HG03439 (cell line): ENCODE data around the gene SELENOM.
"Not testable (repeated sequence)": the region's sequence is repeated elsewhere in the genome, so short reads cannot be mapped to it uniquely, and the experiment has no call there.

Experiments used
- ATAC-seq: cut with Tn5 transposase; IDR thresholded peaks from one replicate; pipeline ENCODE4 v1.9.1; 2021; ENCODE audit warnings: mild to moderate bottlenecking, moderate library complexity; ENCODE audit not compliant: unreplicated experiment

Gene SELENOM

DNA sequence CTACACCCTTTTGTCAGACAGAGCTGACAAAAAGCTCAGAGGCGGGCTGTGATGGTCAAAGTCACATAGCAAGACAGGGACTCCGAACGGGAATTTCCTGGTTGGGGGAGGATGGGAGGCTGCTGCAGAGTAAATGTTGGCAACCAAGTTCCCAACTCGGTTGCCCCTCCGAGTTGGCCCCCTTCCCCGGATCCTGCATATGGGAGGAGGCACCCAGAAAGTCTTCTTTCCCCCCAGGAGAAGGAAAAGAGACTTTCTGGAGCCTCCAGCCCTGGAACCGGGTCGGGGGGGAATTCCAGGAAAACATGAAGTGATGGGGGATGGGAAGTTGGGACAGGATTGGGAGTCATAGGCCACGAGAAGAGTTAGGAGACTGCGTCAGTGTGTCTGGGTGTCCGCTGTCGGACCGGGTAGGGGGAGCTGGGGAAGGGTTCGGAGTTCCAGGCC lies 614 bp downstream of the SELENOM start:
- ATAC-seq: no peak

DNA sequence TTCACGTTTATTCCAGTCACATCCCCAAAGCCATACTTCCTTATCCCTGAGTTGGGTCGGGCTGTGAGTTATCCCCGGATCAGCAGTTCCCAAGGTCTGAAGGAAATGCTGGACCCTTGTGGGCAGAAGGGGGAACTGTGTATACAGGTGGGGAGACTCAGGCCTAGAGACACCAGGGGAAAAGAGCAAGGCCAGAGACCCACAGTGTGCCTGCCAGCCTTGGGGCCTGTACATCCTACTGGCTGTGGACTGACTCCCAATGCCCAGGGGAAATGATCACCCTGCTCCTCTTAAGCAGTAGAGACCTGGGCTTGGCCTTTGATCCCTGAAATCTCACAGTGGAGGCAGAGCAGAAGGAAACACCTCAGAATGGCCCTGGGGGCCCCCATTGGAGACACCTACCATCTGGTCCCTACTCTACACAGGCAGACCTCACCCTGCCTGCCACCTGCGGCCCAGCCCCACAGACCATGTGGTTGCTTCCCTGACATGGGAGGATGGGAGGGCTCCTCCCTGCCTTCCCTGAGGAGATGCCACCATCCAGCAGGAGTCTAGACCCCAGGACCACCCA lies 1.3 kb downstream of the SELENOM start:
- no peak for ATAC-seq

DNA sequence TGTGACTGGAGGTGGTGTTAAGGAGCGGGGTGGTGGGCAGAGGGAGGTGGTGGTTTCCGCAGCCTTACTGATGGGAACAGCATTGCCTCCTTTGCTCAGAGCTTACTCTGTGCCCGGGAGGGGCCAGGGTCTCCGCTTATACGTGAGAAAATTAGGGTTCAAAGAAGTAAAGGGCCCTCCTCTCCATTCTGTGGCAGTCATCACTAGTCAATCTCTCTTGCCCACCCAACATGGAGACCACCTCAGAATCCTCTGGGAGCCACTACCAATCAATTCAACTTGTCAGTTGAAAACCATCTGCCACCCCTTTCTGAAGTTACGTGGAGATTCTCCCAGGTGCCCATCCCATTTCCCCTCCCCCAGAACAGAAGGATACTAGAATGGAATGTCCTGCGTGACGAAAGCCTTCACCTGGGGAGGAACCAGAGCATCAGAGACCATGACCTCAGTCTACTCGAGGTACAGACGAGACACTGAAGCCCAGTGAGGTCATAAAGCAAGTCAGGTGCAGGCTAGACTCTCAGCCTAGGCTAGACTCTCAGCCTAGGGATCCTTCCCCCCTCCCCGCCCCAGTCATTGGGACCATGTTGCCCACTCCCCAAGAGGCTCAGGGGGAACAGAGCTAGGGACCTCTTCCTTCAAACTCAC lies 2.0 kb downstream of the SELENOM start:
- ATAC-seq: no peak

DNA sequence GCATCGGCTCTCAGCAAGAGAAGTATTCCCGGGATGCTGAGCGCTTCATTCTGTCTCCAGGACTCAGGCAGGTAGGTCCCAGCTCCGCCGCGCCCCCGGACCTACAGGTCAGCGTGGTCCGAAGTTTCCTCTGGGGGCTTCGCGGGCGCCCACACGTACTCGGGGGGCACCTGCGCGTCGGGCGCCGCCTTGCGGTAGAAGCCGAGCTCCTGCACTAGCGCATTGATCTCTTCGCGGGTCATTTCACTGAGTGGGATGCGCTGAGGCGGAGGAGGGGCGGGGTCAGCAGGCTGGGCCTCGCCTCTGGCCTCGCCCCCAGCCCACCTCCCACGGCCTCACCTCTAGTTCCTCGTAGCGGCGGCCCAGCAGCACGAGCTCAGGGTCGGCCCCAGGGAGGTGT lies 2.5 kb downstream of the SELENOM start:
- ATAC-seq: no peak

DNA sequence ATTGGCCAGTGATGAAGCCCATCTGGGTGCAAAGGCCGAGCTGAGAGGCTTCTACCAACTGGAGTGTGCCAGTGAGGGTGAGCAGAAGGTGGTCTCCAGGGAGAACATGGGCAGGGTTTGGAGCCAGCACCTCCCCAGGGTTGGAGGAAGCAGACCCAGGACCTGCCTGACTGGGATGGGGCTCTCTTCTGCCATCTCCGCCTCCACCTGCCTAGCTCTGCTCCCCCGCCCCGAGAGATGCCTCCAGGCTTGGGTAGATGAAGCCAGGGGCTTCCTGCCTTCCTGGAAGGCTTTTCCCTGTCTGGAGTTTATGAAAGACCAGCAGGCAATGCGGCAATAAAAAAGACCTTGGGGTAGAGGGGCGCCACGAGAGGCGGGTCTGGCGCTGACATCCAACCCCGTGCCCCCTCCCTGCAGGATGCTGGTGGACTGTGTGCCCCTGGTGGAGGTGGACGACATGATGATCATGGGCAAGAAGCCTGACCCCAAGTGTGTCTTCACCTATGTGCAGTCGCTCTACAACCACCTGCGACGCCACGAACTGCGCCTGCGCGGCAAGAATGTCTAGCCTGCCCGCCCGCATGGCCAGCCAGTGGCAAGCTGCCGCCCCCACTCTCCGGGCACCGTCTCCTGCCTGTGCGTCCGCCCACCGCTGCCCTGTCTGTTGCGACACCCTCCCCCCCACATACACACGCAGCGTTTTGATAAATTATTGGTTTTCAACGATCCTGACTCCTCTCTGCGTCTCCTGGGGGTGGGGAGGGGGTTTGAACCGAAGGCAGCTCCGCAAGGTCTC lies 3.3 kb downstream of the SELENOM start:
- ATAC-seq: no peak

DNA sequence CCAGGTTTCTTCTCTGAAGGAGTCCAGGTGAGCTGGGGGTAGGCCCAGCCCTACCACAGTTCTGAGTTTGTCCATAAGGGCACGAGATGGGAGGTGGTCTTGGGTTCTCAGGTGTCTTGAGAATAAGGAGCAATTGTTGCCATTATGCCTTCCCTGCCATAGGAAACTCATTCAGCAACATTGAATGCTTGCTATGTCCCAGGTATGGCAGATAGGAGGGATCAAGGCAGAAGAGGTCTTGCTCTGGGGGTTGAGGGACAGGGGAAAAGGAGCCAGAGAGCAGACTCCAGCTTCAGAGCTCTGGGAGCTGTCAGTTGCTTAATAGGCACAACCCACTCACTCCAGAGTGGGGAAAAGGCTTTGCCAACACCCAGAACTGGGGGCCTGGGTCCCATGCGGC lies 4.3 kb downstream of the SELENOM start:
- ATAC-seq: no peak

DNA sequence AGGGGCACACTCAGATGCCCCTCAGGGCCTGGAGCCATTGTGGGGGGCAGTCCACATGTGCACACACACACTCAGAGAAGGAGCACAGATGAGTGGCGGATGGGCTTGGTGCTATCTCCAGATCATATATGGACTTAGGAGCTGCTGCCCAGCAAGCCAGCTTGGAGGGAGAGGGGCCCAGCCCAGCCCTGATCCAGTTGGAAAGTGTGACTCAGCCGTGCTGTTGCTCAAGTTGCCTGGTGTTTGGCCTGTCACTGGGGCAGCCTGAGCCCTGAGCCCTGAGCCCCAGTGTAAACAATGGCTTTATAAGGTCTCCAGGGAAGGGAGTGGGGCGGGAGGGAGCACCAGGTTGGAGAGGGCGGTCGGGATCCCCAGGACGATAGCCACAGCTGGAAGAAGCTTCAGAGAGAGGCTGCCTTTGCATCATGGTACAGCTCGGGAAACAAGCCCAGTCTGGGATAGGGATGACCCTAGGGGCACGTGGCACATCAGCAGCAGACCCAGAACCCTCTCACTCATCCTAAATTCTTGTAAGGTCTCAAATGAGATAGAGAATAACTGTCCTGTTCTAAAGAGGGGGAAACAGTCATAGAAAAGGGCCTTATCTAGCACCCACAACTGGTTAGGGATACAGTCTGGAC lies 4.8 kb downstream of the SELENOM start:
- no peak for ATAC-seq

DNA sequence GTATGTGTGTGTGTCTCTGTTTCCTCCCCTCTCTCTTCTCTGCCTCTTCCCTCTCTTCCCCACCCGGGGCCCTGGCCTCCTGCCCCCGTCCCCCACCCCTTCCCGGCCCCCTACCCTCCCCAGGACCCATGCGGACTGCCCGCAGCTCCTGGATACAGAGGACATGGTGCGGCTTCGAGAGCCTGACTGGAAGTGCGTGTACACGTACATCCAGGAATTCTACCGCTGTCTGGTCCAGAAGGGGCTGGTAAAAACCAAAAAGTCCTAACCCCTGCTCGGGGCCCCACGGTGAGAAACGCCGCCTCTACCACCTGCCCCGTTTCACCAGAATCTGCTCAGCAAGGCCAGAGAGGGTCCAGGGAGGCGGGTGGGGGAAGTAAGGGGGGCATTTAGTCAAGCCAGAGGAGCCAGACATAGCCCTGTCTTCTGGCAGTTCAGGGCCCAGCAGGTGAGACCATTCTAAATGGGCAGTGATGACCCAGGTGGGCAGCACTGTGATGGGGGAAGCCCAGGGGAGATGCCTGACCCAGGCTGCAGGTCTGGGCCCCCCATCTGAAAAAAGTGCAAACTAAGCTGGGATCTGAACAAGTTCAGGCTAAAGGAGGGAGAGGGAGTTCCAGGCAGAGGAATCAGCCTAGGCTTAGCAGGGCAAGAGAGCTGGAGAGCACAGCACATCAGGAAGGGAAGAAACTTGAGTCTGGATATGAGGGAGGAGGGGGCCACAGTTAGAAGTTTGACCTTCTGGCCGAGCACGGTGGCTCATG lies 6.4 kb downstream of the SELENOM start:
- no peak for ATAC-seq

DNA sequence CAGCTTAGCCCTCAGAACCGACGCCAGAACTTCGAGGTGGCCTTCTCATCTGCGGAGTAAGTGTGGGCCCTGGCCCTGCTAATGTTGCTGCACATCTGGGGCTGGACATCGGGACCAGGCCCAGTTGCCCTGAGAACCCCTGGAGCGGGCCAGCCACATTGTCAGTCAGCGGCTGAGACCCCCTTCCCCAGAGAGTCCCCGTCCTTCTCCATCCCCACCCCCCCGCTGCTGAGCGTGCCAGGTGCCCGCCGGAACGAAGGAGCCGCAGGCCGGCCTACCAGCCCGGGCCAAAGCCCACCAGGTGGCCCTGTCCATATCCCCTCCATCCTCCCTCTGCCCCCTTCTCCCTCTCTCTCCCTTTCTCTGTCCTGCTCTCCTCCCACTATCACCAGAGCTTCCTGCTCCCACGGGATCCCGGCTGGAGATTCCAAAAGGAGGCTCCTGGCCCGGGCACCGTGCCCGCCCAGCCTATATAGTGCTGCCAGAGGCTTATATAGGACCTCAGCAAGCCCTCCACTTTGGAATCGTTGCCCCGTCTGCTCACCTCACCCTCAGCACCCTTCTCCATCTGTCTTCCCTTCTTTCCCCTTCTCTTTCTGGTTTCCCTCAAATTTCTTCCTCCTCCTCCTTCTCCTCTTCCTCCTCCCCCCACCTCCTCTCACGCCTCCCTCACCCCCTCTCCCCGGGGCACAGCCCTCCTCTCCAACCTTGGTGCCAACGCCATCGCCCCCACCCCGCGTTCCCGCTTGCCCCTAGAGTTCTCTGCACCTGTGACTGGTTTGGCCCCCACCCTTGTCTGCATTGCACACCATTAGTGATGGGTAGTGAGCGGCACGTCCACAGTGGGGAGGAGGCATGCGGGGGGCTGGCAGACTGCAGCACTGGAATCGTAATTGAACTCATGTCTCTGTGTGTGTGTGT lies 7.3 kb downstream of the SELENOM start:
- ATAC-seq: no peak

DNA sequence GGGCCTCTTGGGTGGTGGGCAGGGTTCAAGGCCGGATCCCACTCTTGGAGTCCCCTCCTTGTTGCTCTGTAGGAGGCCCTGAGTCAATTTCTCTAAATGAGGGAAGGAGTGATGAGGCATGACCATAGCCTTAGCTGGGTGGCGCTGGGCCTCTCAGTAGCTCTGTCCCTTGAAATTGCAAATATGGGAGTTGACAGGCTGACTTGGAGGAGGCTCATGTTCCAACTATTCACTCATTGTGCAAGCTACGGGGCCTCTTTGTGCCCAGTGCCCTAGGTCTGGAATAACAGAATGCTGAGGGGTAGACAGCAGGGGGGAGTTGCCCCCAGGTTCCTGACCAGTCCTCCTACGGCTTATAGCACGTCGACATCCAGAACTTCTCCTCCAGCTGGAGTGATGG lies 8.0 kb downstream of the SELENOM start:
- ATAC-seq: no peak

DNA sequence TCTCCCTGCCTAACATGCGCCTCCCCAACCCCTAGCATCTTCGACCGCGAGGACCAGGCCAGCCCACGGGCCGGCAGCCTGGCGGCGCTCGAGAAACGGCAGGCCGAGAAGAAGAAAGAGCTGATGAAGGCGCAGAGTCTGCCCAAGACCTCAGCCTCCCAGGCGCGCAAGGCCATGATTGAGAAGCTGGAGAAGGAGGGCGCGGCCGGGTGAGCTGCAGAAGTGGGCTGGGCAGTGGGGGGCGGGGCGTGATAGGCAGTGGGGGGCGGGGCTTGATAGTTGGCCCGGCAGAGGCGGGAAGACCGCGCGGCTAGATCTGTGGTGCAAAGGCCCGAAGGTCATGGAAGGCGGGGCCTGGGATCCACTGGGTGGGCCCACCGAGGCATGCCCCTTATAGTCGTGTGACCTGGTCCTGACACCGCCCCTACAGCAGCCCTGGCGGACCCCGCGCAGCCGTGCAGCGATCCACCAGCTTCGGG lies 8.7 kb downstream of the SELENOM start:
- ATAC-seq: no peak

DNA sequence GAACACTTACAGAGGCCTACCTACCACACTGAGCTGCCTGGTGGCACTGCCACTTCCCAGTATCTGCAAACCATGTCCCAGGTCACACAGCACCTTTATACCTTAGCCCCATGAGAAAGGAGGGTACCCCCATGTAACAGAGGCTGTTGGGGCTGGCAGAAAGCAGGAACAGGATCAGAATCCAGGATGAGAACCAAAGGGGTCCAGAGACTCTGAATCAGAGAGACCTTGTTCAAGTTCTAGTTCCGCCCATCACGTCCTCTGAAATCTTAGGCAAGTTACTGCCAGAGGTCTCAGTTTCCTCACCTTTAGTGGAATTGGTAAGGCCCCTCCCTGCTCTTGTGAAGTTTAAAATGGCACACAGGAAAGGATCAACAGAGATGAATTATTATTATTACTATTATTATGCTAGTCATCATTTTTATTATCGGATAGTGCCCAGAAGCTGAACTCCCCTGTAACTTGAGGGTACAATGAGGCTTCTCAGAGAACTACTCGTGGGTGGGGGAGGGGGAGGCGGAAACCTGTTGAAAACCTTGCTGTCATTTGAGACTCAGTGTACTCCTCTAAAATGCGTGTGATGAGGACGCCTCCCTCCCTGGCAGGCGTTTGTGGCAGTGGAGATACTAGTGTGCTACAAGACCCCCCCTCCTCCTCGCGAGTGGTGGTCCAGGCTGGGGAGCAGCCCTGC lies 9.3 kb downstream of the SELENOM start:
- ATAC-seq: no peak

DNA sequence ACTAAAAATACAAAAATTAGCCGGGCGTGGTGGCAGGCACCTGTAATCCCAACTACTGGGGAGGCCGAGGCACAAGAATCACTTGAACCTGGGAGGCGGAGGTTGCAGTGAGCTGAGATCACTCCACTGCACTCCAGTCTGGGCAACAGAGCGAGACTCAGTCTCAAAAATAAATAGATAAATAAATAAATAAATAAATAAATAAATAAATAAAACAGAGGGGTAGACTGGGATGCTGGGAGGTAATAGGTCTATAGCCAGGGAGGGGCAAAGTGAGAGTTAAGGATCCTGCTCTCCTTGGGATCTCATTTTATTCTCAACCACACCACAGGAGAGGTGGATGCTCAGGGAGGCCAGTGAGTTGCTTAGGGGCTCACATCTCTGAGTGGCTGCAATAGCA lies 9.8 kb downstream of the SELENOM start:
- ATAC-seq: not testable (repeated sequence)

DNA sequence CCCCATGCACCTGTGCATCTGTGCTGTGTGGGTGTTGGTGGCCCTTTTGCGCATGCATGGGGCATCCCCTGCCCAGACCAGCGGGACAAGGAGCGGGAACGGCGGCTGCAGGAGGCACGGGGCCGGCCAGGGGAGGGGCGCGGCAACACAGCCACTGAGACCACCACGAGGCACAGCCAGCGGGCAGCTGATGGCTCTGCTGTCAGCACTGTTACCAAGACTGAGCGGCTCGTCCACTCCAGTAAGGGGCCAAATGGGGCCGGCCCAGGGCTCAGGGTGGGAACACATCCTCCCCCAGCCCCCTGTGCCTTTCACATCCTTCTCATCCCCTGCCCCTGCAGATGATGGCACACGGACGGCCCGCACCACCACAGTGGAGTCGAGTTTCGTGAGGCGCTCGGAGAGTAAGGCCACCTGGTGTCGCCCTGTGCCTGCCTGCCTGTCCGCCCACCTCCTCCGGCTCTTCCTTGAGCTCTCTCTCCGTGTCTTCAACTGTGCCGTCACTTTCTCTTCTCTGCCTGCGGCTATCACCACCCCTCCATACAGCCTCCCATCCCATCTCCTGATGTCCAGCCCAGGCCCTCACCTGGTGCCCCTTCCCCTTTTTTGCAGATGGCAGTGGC lies 10.6 kb downstream of the SELENOM start:
- no peak for ATAC-seq

DNA sequence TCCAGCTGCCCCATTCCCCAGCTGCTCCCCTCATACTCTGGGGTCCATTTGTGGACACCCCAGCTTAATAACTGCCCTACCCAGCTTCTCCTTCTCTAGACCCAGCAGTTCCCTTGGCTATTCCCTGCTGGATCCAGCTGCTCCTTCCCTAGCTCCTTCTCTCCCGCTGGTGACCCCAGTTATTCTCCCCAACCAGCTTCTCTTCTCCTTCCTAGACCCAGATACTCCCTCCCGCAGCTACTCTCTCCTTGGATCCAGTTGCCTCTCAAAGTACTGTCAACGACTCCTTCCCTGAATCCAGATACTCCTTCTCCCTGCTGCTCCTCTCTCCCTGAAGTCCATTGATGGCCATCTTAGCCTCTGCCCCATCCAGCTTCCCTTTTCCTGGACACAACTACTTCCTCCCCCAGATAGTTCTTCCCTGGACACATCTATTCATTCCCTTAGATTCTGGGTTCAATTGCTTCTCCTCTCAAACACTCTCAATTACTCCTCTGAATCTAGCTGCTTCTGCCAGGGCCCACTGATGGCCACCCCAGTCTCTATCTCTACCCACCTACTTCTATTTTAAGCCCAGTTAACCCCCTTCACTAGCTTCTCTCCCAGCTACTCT lies 11.6 kb downstream of the SELENOM start:
- ATAC-seq: no peak

DNA sequence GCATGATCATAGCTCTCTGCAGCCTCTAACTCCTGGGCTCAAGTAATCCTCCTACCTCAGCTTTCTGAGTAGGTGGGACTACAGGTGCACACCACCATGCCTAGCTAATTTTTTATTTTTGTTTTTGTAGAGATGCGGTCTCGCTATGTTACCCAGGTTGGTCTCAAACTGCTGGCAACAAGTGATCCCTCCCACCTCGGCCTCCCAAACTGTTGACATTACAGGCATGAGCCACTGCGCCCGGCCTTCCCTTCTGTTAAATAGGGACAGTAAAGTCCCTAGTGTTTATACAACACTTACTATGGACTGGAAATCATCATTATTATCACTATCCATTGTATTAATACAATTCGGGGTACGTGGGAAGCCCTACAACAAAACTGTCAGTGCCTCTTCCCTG lies 12.6 kb downstream of the SELENOM start:
- ATAC-seq: no peak

DNA sequence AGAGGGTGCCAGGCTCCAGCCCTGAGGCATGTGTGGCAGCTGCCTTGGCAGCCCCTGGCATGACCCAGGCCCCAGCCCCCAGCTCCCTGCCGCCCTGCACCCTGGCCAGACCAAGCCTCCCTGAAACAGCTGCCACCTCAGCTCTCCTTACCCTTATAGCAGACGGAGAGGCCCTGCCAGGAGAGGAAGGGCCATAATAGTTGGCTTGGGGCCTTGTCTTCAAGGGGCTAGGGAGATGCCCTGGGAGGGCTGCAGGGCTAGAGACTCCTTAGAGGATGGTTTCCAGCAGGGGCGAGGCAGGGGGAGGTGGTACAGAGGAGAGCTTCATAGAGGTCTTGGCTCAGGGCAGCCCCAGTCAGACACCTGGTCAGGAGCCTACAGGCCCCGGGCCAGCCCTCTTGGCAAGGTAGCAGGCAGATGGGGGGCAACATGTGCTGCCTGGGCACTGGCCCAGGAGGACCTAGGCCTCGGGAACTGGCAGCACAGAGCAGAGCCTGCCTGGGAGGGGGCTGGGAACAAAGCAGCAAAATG lies 13.3 kb downstream of the SELENOM start:
- ATAC-seq: no peak
